HG03342 (cell line): ENCODE results near the gene AKR1D1.
"Not testable (repeated sequence)": the region's sequence is repeated elsewhere in the genome, so short reads cannot be mapped to it uniquely, and the experiment has no call there.

Experiments
- ATAC-seq: cut with Tn5 transposase; IDR thresholded peaks from one replicate; pipeline ENCODE4 v1.9.1; 2021; ENCODE audit warnings: mild to moderate bottlenecking, moderate library complexity; ENCODE audit not compliant: unreplicated experiment

AKR1D1 gene

DNA sequence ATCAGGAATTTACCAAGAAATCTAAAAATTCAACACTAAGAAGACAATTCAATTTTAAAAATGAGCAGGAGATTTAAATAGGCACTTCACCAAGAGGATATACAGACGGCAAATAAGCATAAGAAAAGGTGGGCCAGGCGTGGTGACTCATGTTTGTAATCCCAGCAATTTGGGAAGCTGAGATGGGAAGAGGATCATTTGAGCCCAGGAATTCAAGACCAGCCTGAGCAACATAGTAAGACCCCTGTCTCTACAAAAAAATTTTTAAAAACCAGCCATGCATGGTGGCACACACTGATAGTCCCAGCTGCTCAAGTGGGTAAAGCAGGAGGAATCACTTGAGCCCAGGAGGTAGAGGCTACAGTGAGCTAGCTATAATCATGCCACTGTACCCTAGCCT lies 3.5 kb upstream of the AKR1D1 start:
- no peak for ATAC-seq

DNA sequence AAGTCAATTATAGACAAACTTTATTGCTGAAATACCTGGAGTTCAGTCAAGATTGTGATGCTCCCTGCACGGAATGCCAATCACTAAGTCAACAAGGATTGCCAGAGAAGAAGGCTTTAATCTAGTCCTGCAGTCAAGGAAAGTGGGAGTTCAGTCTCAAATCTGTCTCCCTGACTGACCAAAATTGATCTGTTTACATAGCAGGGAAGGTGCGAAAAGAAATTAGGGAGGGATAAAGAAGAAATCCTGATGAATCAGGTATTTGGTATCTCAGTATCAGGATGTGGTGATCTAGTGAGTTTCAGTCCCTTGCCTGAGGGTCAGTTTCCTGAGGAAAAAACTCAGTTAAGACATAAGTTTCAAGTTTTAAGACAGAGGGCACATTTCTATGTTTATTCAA lies 2.1 kb upstream of the AKR1D1 start:
- no peak for ATAC-seq

DNA sequence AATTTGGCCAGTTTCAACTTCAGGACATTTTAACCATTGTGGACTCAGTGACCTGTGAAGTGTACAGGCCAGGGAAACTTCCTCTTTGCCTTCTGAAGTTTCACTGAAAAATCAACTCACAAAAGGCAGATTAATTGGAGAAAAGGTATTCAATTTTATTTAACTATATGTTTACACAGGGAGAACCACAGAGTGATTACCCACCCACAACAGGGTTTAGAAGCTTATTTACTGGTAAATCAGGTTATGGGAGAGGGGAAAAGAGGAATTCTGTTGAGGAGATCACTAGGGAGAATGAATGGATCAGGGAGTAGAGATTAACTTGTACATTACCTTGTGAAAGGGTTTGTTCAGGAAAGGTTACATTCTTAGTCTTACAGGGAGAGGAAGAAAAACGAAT lies 1.7 kb upstream of the AKR1D1 start:
- ATAC-seq: no peak

- ATAC-seq: no peak
Measured at GRCh38 chr7:138075350-138075749, 909 bp upstream of the AKR1D1 start.

DNA sequence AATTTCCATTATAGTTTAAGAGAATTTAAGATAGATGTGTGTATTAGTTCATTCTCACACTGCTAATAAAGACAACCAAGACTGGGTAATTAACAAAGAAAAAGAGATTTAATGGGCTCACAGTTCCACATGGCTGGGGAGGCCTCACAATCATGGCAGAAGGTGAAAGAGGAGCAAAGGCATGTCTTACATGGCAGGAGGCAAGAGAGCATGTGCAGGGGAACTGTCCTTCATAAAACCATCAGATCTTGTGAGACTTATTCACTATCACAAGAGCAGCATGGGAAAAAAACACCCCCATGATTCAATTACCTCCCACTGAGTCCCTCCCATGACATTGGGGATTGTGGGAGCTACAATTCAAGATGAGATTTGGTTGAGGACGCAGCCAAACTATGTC lies 473 bp upstream of the AKR1D1 start:
- ATAC-seq: not testable (repeated sequence)

GRCh38 chr7:138077809-138078208 lies 1.6 kb downstream of the AKR1D1 start:
- ATAC-seq: no peak

DNA sequence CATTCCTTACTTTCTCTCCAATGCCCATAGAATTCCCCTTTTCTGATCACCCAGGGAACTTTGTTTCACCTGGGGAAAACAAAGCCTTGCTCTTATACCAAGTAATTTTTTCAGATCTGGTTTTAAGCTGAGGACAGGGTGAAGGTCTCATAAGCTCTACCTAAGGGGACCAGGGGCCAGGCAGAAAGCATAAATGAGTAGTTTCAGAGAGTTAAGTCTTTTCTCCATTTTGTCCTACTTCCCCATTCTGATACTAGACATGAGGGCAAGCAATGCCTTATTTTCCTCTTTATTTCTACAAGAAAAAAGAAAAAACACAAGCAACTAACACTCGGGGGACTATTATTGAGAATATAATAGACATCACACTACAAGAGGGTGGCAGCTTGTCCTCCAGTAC lies 2.9 kb downstream of the AKR1D1 start:
- ATAC-seq: no peak

DNA sequence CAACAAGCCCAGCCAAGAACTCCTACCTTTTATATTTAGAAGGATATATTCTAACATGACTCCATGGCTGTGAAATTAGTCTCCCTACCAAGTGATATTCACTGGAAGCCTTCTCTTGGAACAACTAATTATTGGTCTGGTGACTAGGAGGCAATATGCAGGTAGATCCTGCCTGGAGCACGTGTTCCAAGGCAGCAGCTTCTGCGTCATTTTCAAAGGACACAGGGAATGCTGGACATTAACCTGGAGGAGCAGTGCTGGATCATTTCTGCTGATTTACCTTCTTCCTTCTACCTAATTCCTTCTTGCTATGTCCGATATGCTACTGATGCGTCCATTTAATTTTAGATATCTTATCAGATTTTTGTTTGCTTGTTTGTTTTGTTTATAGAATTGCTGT lies 5.6 kb downstream of the AKR1D1 start:
- no peak for ATAC-seq

DNA sequence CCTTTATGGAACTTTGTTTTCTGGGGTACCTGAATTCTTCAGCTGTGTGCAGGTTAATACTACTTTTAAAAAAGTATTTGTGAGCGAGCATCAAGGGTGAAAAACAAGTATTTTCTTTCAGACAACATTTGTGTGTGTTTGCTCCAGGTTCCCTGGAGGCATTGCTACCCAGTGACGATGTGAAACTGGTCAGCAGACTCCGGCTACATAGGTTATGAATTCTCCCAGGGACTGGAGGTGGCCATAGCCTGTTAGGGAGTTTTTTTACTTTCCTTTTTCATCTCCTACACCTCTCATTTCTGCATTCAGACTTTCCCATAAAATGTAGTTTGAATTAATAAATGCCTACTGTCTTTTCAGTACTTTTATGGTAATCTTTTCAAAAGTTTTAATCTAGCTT lies 7.6 kb downstream of the AKR1D1 start:
- no peak for ATAC-seq

GRCh38 chr7:138086563-138087270 lies 10.5 kb downstream of the AKR1D1 start:
- no peak for ATAC-seq

- ATAC-seq: no peak
Measured at GRCh38 chr7:138089080-138089901, 13.0 kb downstream of the AKR1D1 start.

- peak; percentile 92 for ATAC-seq
Measured at GRCh38 chr7:138091032-138091431, 14.8 kb downstream of the AKR1D1 start.

DNA sequence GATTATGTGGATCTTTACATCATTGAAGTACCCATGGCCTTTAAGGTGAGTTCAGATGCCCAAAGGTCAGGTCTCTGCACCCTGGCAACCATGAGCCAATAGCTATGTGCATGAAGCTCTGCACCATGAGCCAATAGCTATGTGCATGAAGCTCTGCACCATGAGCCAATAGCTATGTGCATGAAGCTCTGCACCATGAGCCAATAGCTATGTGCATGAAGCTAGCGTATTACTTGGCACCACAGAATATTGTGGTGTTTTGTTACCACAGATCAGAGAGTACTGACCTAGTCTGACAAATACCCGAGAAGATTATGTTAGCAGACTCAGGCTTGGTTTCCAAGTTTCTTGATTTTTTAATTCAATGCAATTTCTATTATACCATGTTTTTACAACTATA lies 15.6 kb downstream of the AKR1D1 start:
- ATAC-seq: not testable (repeated sequence)

GRCh38 chr7:138092486-138093028 lies 16.3 kb downstream of the AKR1D1 start:
- no peak for ATAC-seq

GRCh38 chr7:138095972-138096935 lies 20.0 kb downstream of the AKR1D1 start:
- no peak for ATAC-seq

DNA sequence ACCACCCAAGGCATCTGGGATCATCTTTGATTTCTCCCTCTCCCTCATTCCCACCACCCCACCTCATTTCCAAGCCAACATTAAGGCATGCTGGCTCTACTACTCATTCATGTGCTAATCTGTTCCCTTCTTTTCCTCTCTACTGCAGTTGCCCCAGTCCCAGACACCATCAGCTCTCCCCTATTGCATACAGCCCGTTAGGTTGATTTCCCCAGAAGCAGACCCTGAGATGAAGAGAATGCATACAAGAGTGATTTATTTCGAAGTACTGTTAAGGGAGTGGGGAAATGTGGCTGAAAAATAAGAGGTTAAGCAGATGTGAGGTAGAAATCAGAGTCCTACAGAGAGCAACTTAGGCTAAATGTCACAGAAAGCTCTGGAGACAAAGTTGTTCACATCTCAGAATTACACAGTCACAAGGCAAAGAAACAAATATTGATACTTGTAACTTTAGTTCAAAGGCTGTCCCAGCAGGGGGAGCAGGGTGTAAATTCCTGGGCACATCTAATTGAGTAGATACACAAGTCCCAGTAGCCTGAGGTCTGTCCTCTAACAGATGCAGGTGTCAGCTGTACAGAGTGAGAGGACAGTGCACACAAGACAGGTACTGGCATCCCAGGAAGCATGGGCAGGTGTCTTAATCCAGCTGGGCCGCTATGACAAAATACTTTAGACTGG lies 20.9 kb downstream of the AKR1D1 start:
- peak; percentile 49 for ATAC-seq

DNA sequence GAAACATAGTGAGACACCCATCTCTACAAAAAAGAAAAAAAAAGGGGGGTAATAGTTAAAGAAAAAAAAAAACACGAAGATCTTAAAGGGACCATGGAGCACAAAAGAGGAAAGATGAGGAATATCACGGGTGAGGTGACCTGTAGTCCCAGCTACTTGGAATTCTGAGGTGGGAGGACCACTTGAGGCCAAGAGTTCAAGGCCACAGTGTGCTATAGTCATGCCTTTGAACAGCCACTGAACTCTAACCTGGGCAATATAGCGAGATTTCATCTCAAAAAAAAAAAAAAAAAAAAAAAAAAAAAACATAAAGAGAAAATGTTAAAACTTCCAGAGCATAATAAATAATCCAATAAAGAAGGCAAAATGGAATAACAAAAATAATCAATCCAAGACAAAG lies 23.6 kb downstream of the AKR1D1 start:
- ATAC-seq: no peak

GRCh38 chr7:138105221-138105620 lies 29.0 kb downstream of the AKR1D1 start:
- ATAC-seq: no peak

DNA sequence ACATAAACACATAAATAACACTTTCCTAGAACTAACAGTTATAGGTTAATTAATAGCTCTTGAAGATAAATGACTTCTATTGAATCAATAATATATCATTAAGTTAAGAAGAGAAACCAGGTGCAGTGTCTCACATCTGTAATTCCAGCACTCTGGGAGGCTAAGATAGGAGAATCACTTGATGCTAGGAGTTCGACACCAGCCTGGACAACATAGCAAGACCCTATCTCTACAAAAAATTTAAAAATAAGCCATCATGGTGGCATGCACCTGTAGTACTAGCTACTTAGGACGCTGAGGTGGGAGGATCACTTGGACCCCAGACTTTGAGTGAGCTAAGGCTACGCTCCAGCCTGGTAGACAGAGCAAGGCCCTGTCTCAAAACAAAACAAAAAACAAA lies 38.8 kb downstream of the AKR1D1 start:
- no peak for ATAC-seq

GRCh38 chr7:138116141-138116540 lies 39.9 kb downstream of the AKR1D1 start:
- ATAC-seq: no peak
